HG03342 (cell line): ENCODE data around the gene RAX2.
A peak's percentile ranks its signal among the peaks of the same experiment; 100 is the strongest.
"Not testable (repeated sequence)": the region's sequence is repeated elsewhere in the genome, so short reads cannot be mapped to it uniquely, and the experiment has no call there.

Source experiments
- ATAC-seq: cut with Tn5 transposase; IDR thresholded peaks from one replicate; pipeline ENCODE4 v1.9.1; 2021; ENCODE audit warnings: mild to moderate bottlenecking, moderate library complexity; ENCODE audit not compliant: unreplicated experiment

The RAX2 gene

GRCh38 chr19:3778899-3779723 lies 7.1 kb upstream of the RAX2 start:
- ATAC-seq = no peak

GRCh38 chr19:3778104-3778867 lies 6.3 kb upstream of the RAX2 start:
- ATAC-seq = no peak

- no peak for ATAC-seq
Measured at GRCh38 chr19:3776479-3777040, 4.5 kb upstream of the RAX2 start.

- ATAC-seq = no peak
Measured at GRCh38 chr19:3775831-3776230, 3.8 kb upstream of the RAX2 start.

GRCh38 chr19:3775374-3775711 lies 3.3 kb upstream of the RAX2 start:
- ATAC-seq = no peak

- ATAC-seq = no peak
Measured at GRCh38 chr19:3774621-3775373, 2.8 kb upstream of the RAX2 start.

- ATAC-seq = no peak
Measured at GRCh38 chr19:3773814-3774515, 1.9 kb upstream of the RAX2 start.

- no peak for ATAC-seq
Measured at GRCh38 chr19:3771000-3771905, 775 bp downstream of the RAX2 start.

GRCh38 chr19:3770136-3770999 lies 1.7 kb downstream of the RAX2 start:
- ATAC-seq = no peak

- no peak for ATAC-seq
Measured at GRCh38 chr19:3769494-3769893, 2.5 kb downstream of the RAX2 start.

GRCh38 chr19:3768748-3769099 lies 3.3 kb downstream of the RAX2 start:
- no peak for ATAC-seq

- ATAC-seq = no peak
Measured at GRCh38 chr19:3768015-3768747, 3.8 kb downstream of the RAX2 start.

- no peak for ATAC-seq
Measured at GRCh38 chr19:3767050-3767449, 5.0 kb downstream of the RAX2 start.

- no peak for ATAC-seq
Measured at GRCh38 chr19:3766520-3766919, 5.5 kb downstream of the RAX2 start.

GRCh38 chr19:3765757-3766156 lies 6.3 kb downstream of the RAX2 start:
- not testable (repeated sequence) for ATAC-seq

GRCh38 chr19:3765121-3765520 lies 6.9 kb downstream of the RAX2 start:
- ATAC-seq = no peak

GRCh38 chr19:3762501-3763459 lies 9.2 kb downstream of the RAX2 start, which contains the start of gene MRPL54:
TSS of gene MRPL54 (plus strand) at chr19:3762682. CDS start at chr19:3762701, 19 bp downstream.
- peak; percentile 76 for ATAC-seq
